K562 (cell line): ENCODE measurements around the gene PITPNM3. TPM values are rescaled to one million over a fixed set of nuclear protein-coding genes. Genes with fewer than 3 reads are reported as not detected.
A peak's percentile ranks its signal among the peaks of the same experiment; 100 is the strongest.

Experiments used
- ARID1B ChIP-seq: fragments of 450-650 bp; IDR thresholded peaks from 2 replicates; pipeline ENCODE4 v1.6.1; 2016; ENCODE audit warnings: antibody characterized with exemption, mild to moderate bottlenecking, inconsistent platforms
- ASH1L ChIP-seq: fragments of 450-650 bp; IDR thresholded peaks from 2 replicates; pipeline ENCODE4 v1.6.1; 2018; ENCODE audit warnings: borderline replicate concordance, mild to moderate bottlenecking, low read depth; ENCODE audit not compliant: partially characterized antibody
- ATF1 ChIP-seq, 2 experiments: fragments of 450-650 bp in 1 of 2; IDR thresholded peaks; 2 replicates each; pipeline ENCODE4 v1.6.1; 2016; ENCODE audit warnings: missing compliant biosample characterization in 1 of 2, missing genetic modification characterization in 1 of 2
- CBFA2T2 ChIP-seq: fragments of 450-650 bp; conservative IDR thresholded peaks from 2 replicates; pipeline ENCODE4 v1.6.1; 2017; ENCODE audit warnings: mild to moderate bottlenecking
- CBFA2T3 ChIP-seq: fragments of 450-650 bp; IDR thresholded peaks from 2 replicates; pipeline ENCODE4 v1.6.1; 2017
- DPF2 ChIP-seq: fragments of 450-650 bp; IDR thresholded peaks from 2 replicates; pipeline ENCODE4 v1.6.1; 2016
- ESRRA ChIP-seq: fragments of 450-650 bp; IDR thresholded peaks from 2 replicates; pipeline ENCODE4 v1.6.1; 2014; ENCODE audit warnings: low read depth, mild to moderate bottlenecking, moderate library complexity, borderline replicate concordance
- FOSL1 ChIP-seq: fragments of 200-800 bp; sonication (Bioruptor generic); conservative IDR thresholded peaks from 2 replicates; pipeline ENCODE4 v1.6.1; 2016; ENCODE audit warnings: missing genetic modification characterization, missing compliant biosample characterization
- MAFF ChIP-seq: IDR thresholded peaks from 2 replicates; pipeline ENCODE4 v1.6.1; 2012; ENCODE audit warnings: low read length, improper control_type of control experiment
- MAFG ChIP-seq: fragments of 450-650 bp; conservative IDR thresholded peaks from 2 replicates; pipeline ENCODE4 v1.6.1; 2016; ENCODE audit warnings: missing genetic modification characterization, missing compliant biosample characterization
- MEF2D ChIP-seq: conservative IDR thresholded peaks from 2 replicates; pipeline ENCODE4 v1.6.1; 2016; ENCODE audit warnings: low read depth, missing genetic modification characterization, missing compliant biosample characterization
- NR2C1 ChIP-seq, 2 experiments: fragments of 450-650 bp; IDR thresholded peaks; 2 replicates each; pipeline ENCODE4 v1.6.1; 2017; ENCODE audit warnings: mild to moderate bottlenecking in 2 of 2, antibody characterized with exemption in 1 of 2, inconsistent platforms in 1 of 2, missing compliant biosample characterization in 1 of 2, missing genetic modification characterization in 1 of 2
- RCOR1 ChIP-seq, 2 experiments: IDR thresholded peaks; 2 replicates each; pipeline ENCODE4 v1.6.1; 2012; ENCODE audit warnings: low read depth in 2 of 2, low read length in 2 of 2, borderline replicate concordance in 1 of 2, improper control_type of control experiment in 1 of 2
- SRF ChIP-seq, 2 experiments: fragments of 250-450, 450-650 bp in 1 of 2; sonication (Bioruptor Pico) in 1 of 2; sonication (generic) in 1 of 2; formaldehyde crosslinking; IDR thresholded peaks; 2 replicates each; pipeline versions ENCODE4 v1.5.0 to v1.5.1; 2020 to 2022; ENCODE audit warnings: mild to moderate bottlenecking in 1 of 2, missing genetic modification reagents in 1 of 2
- SRSF9 ChIP-seq: fragments of 200-400 bp; formaldehyde crosslinking; IDR thresholded peaks from 2 replicates; pipeline ENCODE4 v1.6.1; 2017; ENCODE audit warnings: low read depth, low read length, borderline replicate concordance
- STAT5A ChIP-seq: IDR thresholded peaks from 2 replicates; pipeline ENCODE4 v1.6.1; 2012; ENCODE audit warnings: low read length, inconsistent platforms, borderline replicate concordance
- ZNF584 ChIP-seq: fragments of 200-800 bp; sonication (Bioruptor generic); IDR thresholded peaks from 2 replicates; pipeline ENCODE4 v1.6.1; 2016; ENCODE audit warnings: low read depth, mild to moderate bottlenecking, missing genetic modification characterization, missing compliant biosample characterization
- polyA plus RNA-seq, 8 experiments: library from polyadenylated mRNA; depleted of rRNA in 4 of 8; stranded (reverse) in 5 of 8; unstranded in 3 of 8; fragments of >200 nt; fragmentation: Nextera tagmentation in 2 of 8; fragmentation: Illumina TruSeq in 1 of 8; extraction: Ambion mirVana in 2 of 8; extraction: Trizol in 1 of 8; gene quantifications; 2 replicates each; pipeline versions ENCODE4 v1.2.1 to v1.2.3, GENCODE V29; 2011 to 2014; ENCODE audit warnings: inconsistent platforms in 1 of 8, missing spikeins in 1 of 8
- total RNA-seq, 7 experiments: library from RNA; depleted of rRNA in 6 of 7; stranded (reverse); fragments of >200 nt in 6 of 7; fragmentation: Illumina TruSeq in 2 of 7; extraction: Trizol in 2 of 7; gene quantifications; 2 replicates each; pipeline versions ENCODE4 v1.2.1 to v1.2.3, GENCODE V29; 2011 to 2021; ENCODE audit warnings: low replicate concordance in 1 of 7
- TF ChIP-seq, protein P1 (sequence below), 2 experiments: fragments of 450-650 bp in 1 of 2; sonication (generic) in 1 of 2; formaldehyde crosslinking in 1 of 2; IDR thresholded peaks in 1 of 2; conservative IDR thresholded peaks in 1 of 2; 2 replicates each; pipeline versions ENCODE4 v1.6.1 to v1.8.1; 2016 to 2023; ENCODE audit warnings: mild to moderate bottlenecking in 2 of 2, moderate library complexity in 2 of 2, inconsistent platforms in 1 of 2, missing genetic modification reagents in 1 of 2
- TF ChIP-seq, protein P2 (sequence below): fragments of 200-800 bp; sonication (Bioruptor generic); IDR thresholded peaks from 2 replicates; pipeline ENCODE4 v1.6.1; 2017; ENCODE audit warnings: missing genetic modification characterization, missing compliant biosample characterization
- TF ChIP-seq, protein P3 (sequence below): fragments of 250-450 bp; sonication (Bioruptor Pico); IDR thresholded peaks from 2 replicates; pipeline ENCODE4 v1.6.1; 2021; ENCODE audit warnings: mild to moderate bottlenecking
- TF ChIP-seq, protein P4 (sequence below): fragments of 450-650 bp; IDR thresholded peaks from 2 replicates; pipeline ENCODE4 v1.6.1; 2016
- TF ChIP-seq, protein P5 (sequence below): fragments of 450-650 bp; conservative IDR thresholded peaks from 2 replicates; pipeline ENCODE4 v1.6.1; 2016; ENCODE audit warnings: missing genetic modification characterization, low read depth, mild to moderate bottlenecking, missing compliant biosample characterization, moderate library complexity

The PITPNM3 gene
- total and polyA plus RNA-seq, 9 of the 15 experiments (the other 6 are each of a cell fraction or from before 2014, with no cell fraction given) = 0.14 to 0.38 (median 0.22) TPM; not detected in 2

DNA sequence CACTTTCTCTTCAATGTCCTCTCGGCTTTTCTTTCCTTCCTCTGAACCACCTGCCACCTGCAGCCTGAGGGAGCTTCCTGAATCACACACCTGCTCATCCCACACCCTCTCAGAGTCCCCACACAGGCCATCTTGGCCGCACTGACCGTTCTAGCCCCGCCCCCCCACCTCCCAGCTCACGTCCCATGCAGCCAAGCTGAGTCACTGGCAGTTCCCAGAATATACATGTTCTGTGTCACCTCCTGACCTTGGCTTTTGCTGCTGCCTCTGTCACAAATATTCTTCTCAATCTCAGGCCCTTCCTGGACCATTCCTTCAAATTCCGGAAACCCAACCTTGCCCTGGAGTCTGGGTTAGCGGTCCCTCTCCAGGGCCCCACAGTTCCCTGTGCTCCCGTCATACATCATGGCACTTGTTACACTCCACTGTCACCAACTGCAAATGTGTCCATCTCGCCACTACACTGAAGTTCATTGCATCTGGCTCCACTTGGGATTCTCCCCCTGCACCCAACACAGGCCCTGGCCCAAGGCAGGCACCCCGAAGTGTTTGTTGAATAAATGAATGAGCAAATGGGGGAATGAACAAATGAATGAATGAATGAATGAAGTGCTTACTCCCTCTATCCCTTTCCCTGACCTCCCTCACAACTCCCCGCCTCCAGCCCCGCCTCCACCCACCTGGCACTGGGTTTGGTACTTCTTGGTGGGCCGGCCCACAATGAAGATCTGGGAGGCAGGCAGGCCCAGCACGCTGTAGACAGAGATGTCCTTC is 99.3 kb downstream of the PITPNM3 start (continued):
- TF ChIP-seq CBFA2T2 = peak; percentile 35; the same call in 1 of the 2 replicates
- TF ChIP-seq STAT5A = peak; percentile 55; the same call in 1 of the 2 replicates
- TF ChIP-seq, protein P1, sequence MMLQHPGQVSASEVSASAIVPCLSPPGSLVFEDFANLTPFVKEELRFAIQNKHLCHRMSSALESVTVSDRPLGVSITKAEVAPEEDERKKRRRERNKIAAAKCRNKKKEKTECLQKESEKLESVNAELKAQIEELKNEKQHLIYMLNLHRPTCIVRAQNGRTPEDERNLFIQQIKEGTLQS (IDR thresholded peaks at IDR 0.05) = peak; percentile 73
- TF ChIP-seq, protein P1 (CRISPR knock-in tag; conservative IDR thresholded peaks at IDR 0.05) = no peak
- TF ChIP-seq MEF2D (tag) = 0 out of 2 replicates have a peak, but pooled peaks have one; percentile 42
- TF ChIP-seq NR2C1 (IDR thresholded peaks at IDR 0.05) = no peak
- TF ChIP-seq NR2C1 (tag; IDR thresholded peaks at IDR 0.05) = 0 out of 2 replicates have a peak, but pooled peaks have one; percentile 28
- TF ChIP-seq SRSF9 = no peak
- TF ChIP-seq, protein P2, sequence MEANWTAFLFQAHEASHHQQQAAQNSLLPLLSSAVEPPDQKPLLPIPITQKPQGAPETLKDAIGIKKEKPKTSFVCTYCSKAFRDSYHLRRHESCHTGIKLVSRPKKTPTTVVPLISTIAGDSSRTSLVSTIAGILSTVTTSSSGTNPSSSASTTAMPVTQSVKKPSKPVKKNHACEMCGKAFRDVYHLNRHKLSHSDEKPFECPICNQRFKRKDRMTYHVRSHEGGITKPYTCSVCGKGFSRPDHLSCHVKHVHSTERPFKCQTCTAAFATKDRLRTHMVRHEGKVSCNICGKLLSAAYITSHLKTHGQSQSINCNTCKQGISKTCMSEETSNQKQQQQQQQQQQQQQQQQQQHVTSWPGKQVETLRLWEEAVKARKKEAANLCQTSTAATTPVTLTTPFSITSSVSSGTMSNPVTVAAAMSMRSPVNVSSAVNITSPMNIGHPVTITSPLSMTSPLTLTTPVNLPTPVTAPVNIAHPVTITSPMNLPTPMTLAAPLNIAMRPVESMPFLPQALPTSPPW (CRISPR knock-in tag) = peak; percentile 50; the same call in 1 of the 2 replicates
- TF ChIP-seq SRF (CRISPR knock-in tag; IDR thresholded peaks at IDR 0.05) = no peak
- peak; percentile 56 for TF ChIP-seq ARID1B
- TF ChIP-seq ASH1L = no peak
- peak; percentile 86 for TF ChIP-seq ESRRA
- 0 out of 2 replicates have a peak, but pooled peaks have one; percentile 46 for TF ChIP-seq DPF2
- no peak for TF ChIP-seq ZNF584 (CRISPR knock-in tag)
- TF ChIP-seq, protein P3, sequence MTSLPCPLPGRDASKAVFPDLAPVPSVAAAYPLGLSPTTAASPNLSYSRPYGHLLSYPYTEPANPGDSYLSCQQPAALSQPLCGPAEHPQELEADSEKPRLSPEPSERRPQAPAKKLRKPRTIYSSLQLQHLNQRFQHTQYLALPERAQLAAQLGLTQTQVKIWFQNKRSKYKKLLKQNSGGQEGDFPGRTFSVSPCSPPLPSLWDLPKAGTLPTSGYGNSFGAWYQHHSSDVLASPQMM = no peak
- peak in 1 of 2 experiments; percentile 63; a peak in 2 of 4 replicates for TF ChIP-seq RCOR1 (IDR thresholded peaks at IDR 0.05; ENCODE audit: borderline replicate concordance in 1 of 2, low read depth in 2 of 2, low read length in 2 of 2)
- TF ChIP-seq MAFF = peak; percentile 43; the same call in 1 of the 2 replicates
- peak; percentile 55 for TF ChIP-seq MAFG
- TF ChIP-seq, protein P4, sequence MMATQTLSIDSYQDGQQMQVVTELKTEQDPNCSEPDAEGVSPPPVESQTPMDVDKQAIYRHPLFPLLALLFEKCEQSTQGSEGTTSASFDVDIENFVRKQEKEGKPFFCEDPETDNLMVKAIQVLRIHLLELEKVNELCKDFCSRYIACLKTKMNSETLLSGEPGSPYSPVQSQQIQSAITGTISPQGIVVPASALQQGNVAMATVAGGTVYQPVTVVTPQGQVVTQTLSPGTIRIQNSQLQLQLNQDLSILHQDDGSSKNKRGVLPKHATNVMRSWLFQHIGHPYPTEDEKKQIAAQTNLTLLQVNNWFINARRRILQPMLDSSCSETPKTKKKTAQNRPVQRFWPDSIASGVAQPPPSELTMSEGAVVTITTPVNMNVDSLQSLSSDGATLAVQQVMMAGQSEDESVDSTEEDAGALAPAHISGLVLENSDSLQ = peak; percentile 28; the same call in 1 of the 2 replicates
- no peak for TF ChIP-seq ATF1 (CRISPR knock-in tag; IDR thresholded peaks at IDR 0.05)
- peak; percentile 32; the same call in 1 of the 2 replicates for TF ChIP-seq ATF1 (tag; IDR thresholded peaks at IDR 0.05)
- TF ChIP-seq CBFA2T3 = peak; percentile 20; the same call in 1 of the 2 replicates
- TF ChIP-seq FOSL1 (tag) = peak; percentile 81
- TF ChIP-seq, protein P5, sequence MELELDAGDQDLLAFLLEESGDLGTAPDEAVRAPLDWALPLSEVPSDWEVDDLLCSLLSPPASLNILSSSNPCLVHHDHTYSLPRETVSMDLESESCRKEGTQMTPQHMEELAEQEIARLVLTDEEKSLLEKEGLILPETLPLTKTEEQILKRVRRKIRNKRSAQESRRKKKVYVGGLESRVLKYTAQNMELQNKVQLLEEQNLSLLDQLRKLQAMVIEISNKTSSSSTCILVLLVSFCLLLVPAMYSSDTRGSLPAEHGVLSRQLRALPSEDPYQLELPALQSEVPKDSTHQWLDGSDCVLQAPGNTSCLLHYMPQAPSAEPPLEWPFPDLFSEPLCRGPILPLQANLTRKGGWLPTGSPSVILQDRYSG = no peak
